ENCODE results near the gene GADD45B. TPM values are rescaled to one million over a fixed set of nuclear protein-coding genes. Genes with fewer than 3 reads are reported as not detected.
"Not testable (repeated sequence)": the region's sequence is repeated elsewhere in the genome, so short reads cannot be mapped to it uniquely, and the experiment has no call there.

GADD45B gene
- total RNA-seq, 2 donors from 2014 or later, result 430 to 498 TPM

DNA sequence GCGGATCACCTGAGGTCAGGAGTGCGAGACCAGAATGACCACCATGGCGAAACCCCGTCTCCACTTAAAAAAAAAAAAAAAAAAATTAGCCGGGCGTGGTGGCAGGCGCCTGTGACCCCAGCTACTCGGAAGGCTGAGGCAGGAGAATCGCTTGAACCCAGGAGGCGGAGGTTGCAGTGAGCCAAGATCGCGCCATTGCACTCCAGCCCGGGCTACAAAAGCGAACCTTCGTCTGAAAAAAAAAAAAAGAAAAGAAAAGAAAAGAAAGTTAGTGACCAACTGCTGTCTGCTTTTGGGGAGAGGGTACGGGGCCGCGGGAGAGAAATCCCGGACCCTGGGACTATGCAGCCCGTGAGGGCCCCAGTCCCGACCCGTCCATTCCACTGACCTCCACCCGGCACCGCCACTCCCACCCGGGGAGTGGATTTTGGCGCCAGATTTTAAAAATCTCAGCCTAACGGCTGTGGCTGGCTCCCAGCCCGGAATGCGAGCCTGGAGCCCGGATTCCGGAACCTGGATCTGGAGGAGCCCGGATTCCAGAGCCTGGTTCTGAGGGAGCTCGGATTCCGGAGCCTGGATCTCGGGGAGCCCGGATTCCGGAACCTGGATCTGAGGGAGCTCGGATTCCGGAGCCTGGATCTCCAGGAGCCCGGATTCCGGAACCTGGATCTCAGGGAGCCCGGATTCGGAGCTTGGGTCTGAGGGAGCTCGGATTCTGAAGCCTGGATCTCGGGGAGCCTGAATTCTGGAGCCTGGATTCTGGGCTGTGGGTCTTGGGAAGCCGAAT, 13.1 kb upstream of the GADD45B start:
- no peaks in the 10 kb centered on the region for H3K9me3 ChIP-seq
- ATAC-seq (ENCODE audit: insufficient number of reproducible peaks, low FRiP score, low read depth) (peak; percentile 85), DNase-seq (ENCODE audit: low spot score) (peak; percentile 38)
- H3K36me3 ChIP-seq, result no peaks in the 10 kb centered on the region
- no peak for TF ChIP-seq CTCF (IDR thresholded peaks at IDR 0.05)
- H3K27me3 ChIP-seq (replicated peaks; ENCODE audit: insufficient read depth), result no peaks in the 10 kb centered on the region
- H3K4me3 ChIP-seq, result peak overlapping the region; percentile 74
- peak overlapping the region; percentile 54 to 69 for H3K27ac ChIP-seq
- H3K4me1 ChIP-seq (ENCODE audit: control insufficient read depth in 1 of 2, low read depth in 2 of 2), result peaks cover 0 to 14% of the 10 kb centered on the region in 2 donors

DNA sequence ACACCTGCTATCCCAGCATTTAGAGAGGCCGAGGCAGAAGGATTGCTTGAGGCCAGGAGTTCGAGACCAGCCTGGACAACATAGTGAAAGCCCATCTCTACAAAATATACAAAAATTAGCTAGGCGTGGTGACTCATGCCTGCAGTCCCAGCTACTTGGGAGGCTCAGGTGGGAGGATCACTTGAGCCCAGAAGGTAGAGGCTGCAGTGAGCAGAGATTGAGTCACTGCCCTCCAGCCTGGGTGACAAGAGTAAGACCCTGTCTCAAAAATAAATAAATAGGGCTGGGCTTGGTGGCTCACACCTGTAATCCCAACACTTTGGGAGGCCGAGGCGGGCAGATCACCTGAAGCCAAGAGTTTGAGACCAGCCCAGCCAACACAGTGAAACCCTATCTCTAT, 12.2 kb upstream of the GADD45B start:
- not testable (repeated sequence) for ATAC-seq (ENCODE audit: insufficient number of reproducible peaks, low FRiP score, low read depth)

DNA sequence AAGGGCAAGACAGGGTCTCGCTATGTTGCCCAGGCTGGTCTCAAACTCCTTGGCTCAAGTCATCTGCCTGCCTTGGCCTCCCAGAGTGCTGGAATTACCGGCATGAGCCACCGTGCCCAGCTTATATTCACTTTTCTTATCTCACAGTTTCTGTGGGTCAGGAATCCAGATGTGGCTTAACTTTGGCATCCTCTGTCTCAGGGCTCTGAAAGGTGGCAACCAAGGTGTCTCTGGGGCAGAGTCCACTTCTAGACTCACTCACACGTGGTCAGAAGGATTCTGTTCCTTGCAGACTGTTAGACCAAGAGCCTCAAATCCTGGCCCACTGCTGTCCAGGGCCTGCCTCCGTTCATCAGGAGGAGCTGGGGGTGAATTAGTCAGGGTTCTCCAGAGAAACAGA, 11.5 kb upstream of the GADD45B start:
- ATAC-seq (ENCODE audit: insufficient number of reproducible peaks, low FRiP score, low read depth), result no peak
- Histone ChIP-seq H3K27me3 (replicated peaks; ENCODE audit: insufficient read depth) (no peaks in the 10 kb centered on the region), H3K27ac (no peak overlapping the region), H3K36me3 (no peaks in the 10 kb centered on the region), H3K9me3 (no peaks in the 10 kb centered on the region), H3K4me3 (no peak overlapping the region), H3K4me1 (ENCODE audit: control insufficient read depth in 1 of 2, low read depth in 2 of 2) (peaks cover 0 to 17% of the 10 kb centered on the region in 2 donors)
- no peak for TF ChIP-seq CTCF (IDR thresholded peaks at IDR 0.05)
- DNase-seq (ENCODE audit: low spot score), result no peak

More for the DNA sequence above, 12.2 kb upstream of the GADD45B start:
- not testable (repeated sequence) for H3K36me3 ChIP-seq; DNase-seq (ENCODE audit: low spot score); H3K4me3 ChIP-seq; H3K27me3 ChIP-seq (replicated peaks; ENCODE audit: insufficient read depth); H3K9me3 ChIP-seq
- peaks cover 0 to 14% of the 10 kb centered on the region in 2 donors for H3K4me1 ChIP-seq (ENCODE audit: control insufficient read depth in 1 of 2, low read depth in 2 of 2)
- H3K27ac ChIP-seq, result peak overlapping the region in 1 of 2 donors; percentile 54

- no peak for TF ChIP-seq CTCF (IDR thresholded peaks at IDR 0.05)
- ATAC-seq (ENCODE audit: insufficient number of reproducible peaks, low FRiP score, low read depth) (no peak), DNase-seq (ENCODE audit: low spot score) (no peak)
- Histone ChIP-seq H3K27ac (no peak overlapping the region), H3K27me3 (replicated peaks; ENCODE audit: insufficient read depth) (no peaks in the 10 kb centered on the region), H3K4me1 (ENCODE audit: control insufficient read depth in 1 of 2, low read depth in 2 of 2) (peaks cover 0 to 4% of the 10 kb centered on the region in 2 donors), H3K4me3 (no peak overlapping the region), H3K36me3 (no peaks in the 10 kb centered on the region), H3K9me3 (no peaks in the 10 kb centered on the region)
These were observed 7.3 kb upstream of the GADD45B start for GRCh38 chr19:2468596-2468995.

- DNase-seq (ENCODE audit: low spot score), result no peak
These were observed 6.6 kb upstream of the GADD45B start for GRCh38 chr19:2469102-2469914.

GRCh38 chr19:2469915-2470200, 6.1 kb upstream of the GADD45B start:
- H3K4me3 ChIP-seq; DNase-seq (ENCODE audit: low spot score); ATAC-seq (ENCODE audit: insufficient number of reproducible peaks, low FRiP score, low read depth); H3K27me3 ChIP-seq (replicated peaks; ENCODE audit: insufficient read depth); H3K4me1 ChIP-seq (ENCODE audit: control insufficient read depth in 1 of 2, low read depth in 2 of 2); H3K36me3 ChIP-seq; H3K27ac ChIP-seq; H3K9me3 ChIP-seq: not testable (repeated sequence)

More at GRCh38 chr19:2469102-2469914, 6.6 kb upstream of the GADD45B start:
- no peak overlapping the region for H3K27ac ChIP-seq
- no peak overlapping the region for H3K4me3 ChIP-seq
- TF ChIP-seq CTCF (IDR thresholded peaks at IDR 0.05), result no peak
- no peaks in the 10 kb centered on the region for H3K27me3 ChIP-seq (replicated peaks; ENCODE audit: insufficient read depth)
- H3K36me3 ChIP-seq, result no peaks in the 10 kb centered on the region
- peaks cover 2 to 4% of the 10 kb centered on the region in 2 donors for H3K4me1 ChIP-seq (ENCODE audit: control insufficient read depth in 1 of 2, low read depth in 2 of 2)
- no peaks in the 10 kb centered on the region for H3K9me3 ChIP-seq
- no peak for ATAC-seq (ENCODE audit: insufficient number of reproducible peaks, low FRiP score, low read depth)

Measured in thoracic aorta (tissue), 2 donors.